A549 (cell line): Measurements from ENCODE around the gene RHBDF2. TPM values are rescaled to one million over a fixed set of nuclear protein-coding genes. Genes with fewer than 3 reads are reported as not detected.
"Not testable (repeated sequence)": the region's sequence is repeated elsewhere in the genome, so short reads cannot be mapped to it uniquely, and the experiment has no call there.

Experiments used
- ATAC-seq, 2 experiments: fragments of 200-7000 bp in 1 of 2; fragments of >200 bp in 1 of 2; cut with Nextera tagmentation in 1 of 2; cut with Tn5 transposase in 1 of 2; 3 replicates each; pipeline versions ENCODE4 v1.8.0 to v1.9.1; 2018 to 2020; ENCODE audit warnings: mild to moderate bottlenecking in 1 of 2, moderate library complexity in 1 of 2
- CTCF ChIA-PET: fragments of 300-600 bp; sonication (Branson Sonifier 250); formaldehyde crosslinking; extraction: SDS; loops from one replicate; lab custom pipeline; 2021; ENCODE audit warnings: antibody characterized with exemption, inconsistent platforms; lab: Yijun Ruan, JAX
- POLR2A ChIA-PET: fragments of 350-600 bp; formaldehyde crosslinking; extraction: SDS; loops from one replicate; lab custom pipeline; 2021; ENCODE audit warnings: antibody characterized with exemption, inconsistent platforms; lab: Yijun Ruan, JAX
- DNase-seq, 2 experiments: peaks; one replicate each; pipeline versions ENCODE4 v3.0.0 to v3.0.0-alpha.2; 2011 to 2016; ENCODE audit warnings: low read depth in 1 of 2, low spot score in 1 of 2
- FAIRE-seq: peaks from 2 replicates; lab custom pipeline; 2011; peaks lifted over from hg19 to GRCh38; lab: Jason Lieb, UNC
- H3K27ac ChIP-seq, 2 experiments: fragments of >200 bp; sonication (Bioruptor Twin); formaldehyde crosslinking; 3 replicates each; pipeline ENCODE4 v1.5.1; 2016 to 2017
- H3K4me1 ChIP-seq: fragments of >200 bp; sonication (Bioruptor Twin); formaldehyde crosslinking; 3 replicates; pipeline ENCODE4 v1.6.1; 2016
- H3K4me2 ChIP-seq: fragments of >200 bp; sonication (Bioruptor Twin); formaldehyde crosslinking; 3 replicates; pipeline ENCODE4 v1.6.1; 2016
- H3K4me3 ChIP-seq: fragments of >200 bp; sonication (Bioruptor Twin); formaldehyde crosslinking; 3 replicates; pipeline ENCODE4 v1.5.1; 2016
- H3K9me3 ChIP-seq: fragments of >200 bp; sonication (Bioruptor Twin); formaldehyde crosslinking; 3 replicates; pipeline ENCODE4 v1.6.1; 2016
- BHLHE40 ChIP-seq: IDR thresholded peaks from 2 replicates; pipeline ENCODE4 v1.6.1; 2012; ENCODE audit warnings: low read depth, low read length, inconsistent platforms
- ESRRA ChIP-seq: fragments of 150-350 bp; IDR thresholded peaks from 2 replicates; pipeline ENCODE4 v1.6.1; 2014; ENCODE audit warnings: mild to moderate bottlenecking, low read length, borderline replicate concordance
- GATA3 ChIP-seq: IDR thresholded peaks from 2 replicates; pipeline ENCODE4 v1.6.1; 2012; ENCODE audit warnings: borderline replicate concordance
- MAFK ChIP-seq: fragments of 450-650 bp; IDR thresholded peaks from 2 replicates; pipeline ENCODE4 v1.6.1; 2014; ENCODE audit not compliant: partially characterized antibody
- MAX ChIP-seq: IDR thresholded peaks from 2 replicates; pipeline ENCODE4 v1.6.1; 2012
- MAZ ChIP-seq: fragments of 150-350 bp; IDR thresholded peaks from 2 replicates; pipeline ENCODE4 v1.6.1; 2014; ENCODE audit warnings: antibody characterized with exemption, low read depth, low read length, borderline replicate concordance
- RAD21 ChIP-seq, 2 experiments: fragments of >200 bp in 1 of 2; sonication (Bioruptor Twin) in 1 of 2; formaldehyde crosslinking in 1 of 2; IDR thresholded peaks in 1 of 2; conservative IDR thresholded peaks in 1 of 2; 2 replicates in 1 of 2; 3 replicates in 1 of 2; pipeline ENCODE4 v1.6.1; 2012 to 2018; ENCODE audit warnings: inconsistent platforms in 1 of 2
- SMC3 ChIP-seq: fragments of >200 bp; sonication (Bioruptor Twin); formaldehyde crosslinking; IDR thresholded peaks from 3 replicates; pipeline ENCODE4 v1.6.1; 2018; ENCODE audit warnings: inconsistent platforms
- ZFP36 ChIP-seq: fragments of 450-650 bp; IDR thresholded peaks from 2 replicates; pipeline ENCODE4 v1.6.1; 2014; ENCODE audit warnings: borderline replicate concordance; ENCODE audit not compliant: partially characterized antibody
- ZNF302 ChIP-seq: fragments of 250-450 bp; sonication (Bioruptor Pico); IDR thresholded peaks from 2 replicates; pipeline ENCODE4 v1.9.0; 2021; ENCODE audit warnings: inconsistent platforms, mild to moderate bottlenecking, moderate library complexity
- WGBS: methylation state at CpG from one replicate; pipeline ENCODE4 v1.1.6; 2017; ENCODE audit errors: missing lambda C conversion rate; 5-methylcytosine and 5-hydroxymethylcytosine counted together
- polyA plus RNA-seq, 4 experiments: library from polyadenylated mRNA; depleted of rRNA in 3 of 4; stranded (reverse); fragments of >200 nt; fragmentation: RNase III in 1 of 4; extraction: RNeasy Plus Mini Kit Qiagen cat#74134 plus additional on column Dnase treatment in 1 of 4; gene quantifications; 2 replicates in 3 of 4; 3 replicates in 1 of 4; pipeline ENCODE4 v1.2.3, GENCODE V29; 2011 to 2017
- TF ChIP-seq, protein P1 (sequence below): fragments of >200 bp; sonication (Bioruptor Twin); formaldehyde crosslinking; IDR thresholded peaks from 3 replicates; pipeline ENCODE4 v1.5.1; 2016

The RHBDF2 gene
- polyA plus RNA-seq, 2 of the 4 experiments (the other 2 are of a cell fraction), result 14.0 to 42.9 TPM

DNA sequence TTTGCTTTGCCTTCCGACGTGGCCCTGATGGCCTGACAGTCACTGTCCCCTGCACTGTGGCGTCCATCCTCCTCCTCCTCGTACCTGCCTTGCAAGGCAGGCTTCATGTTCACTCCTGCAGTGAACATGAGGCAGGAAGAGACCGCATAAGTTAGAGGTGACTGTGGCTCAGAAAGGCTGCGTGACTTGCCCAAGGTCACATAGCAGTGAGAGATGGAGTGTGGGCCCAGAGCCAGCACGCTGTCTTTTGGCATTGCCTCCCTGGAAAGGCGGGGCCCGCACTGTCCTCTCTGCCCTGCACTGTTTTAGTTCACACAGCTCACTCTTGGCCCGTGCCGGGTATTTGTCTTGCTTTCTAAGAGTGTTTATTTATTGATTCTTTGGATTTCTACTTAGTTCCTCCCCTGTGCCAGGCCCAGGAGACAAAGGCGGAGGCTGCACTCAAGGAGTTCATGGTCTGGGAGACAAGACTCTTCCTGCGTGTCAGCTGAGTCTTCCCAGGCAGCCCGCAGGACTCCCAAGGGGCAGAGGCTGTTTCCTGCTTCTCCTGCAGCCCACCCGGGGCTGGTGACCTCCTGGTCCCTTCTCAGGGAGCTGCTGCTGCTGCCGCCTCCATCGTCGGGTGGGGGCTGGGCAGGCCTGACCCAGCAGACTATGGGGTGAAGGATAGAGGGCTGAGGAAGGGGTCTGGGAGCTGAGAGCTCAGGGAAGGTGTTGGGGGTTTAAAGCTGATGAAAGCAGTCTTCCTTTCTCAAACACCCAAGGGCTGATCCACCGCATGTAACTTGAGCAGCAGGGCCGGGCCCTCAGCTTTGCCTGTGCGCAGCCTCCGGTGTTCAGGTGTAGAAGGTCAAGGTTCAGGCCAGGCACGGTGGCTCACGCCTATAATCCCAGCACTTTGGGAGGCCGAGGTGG, 23.6 kb upstream of the RHBDF2 start:
- POLR2A ChIA-PET, result no interaction called here
- peak overlapping the region; percentile 27 for H3K4me2 ChIP-seq

GRCh38 chr17:76523084-76524037, 22.1 kb upstream of the RHBDF2 start:
- H3K4me2 ChIP-seq, result peak overlapping the region; percentile 74
- WGBS, result 16% methylated on average over 35 of the region's 35 CpGs
- TF ChIP-seq, protein P1, sequence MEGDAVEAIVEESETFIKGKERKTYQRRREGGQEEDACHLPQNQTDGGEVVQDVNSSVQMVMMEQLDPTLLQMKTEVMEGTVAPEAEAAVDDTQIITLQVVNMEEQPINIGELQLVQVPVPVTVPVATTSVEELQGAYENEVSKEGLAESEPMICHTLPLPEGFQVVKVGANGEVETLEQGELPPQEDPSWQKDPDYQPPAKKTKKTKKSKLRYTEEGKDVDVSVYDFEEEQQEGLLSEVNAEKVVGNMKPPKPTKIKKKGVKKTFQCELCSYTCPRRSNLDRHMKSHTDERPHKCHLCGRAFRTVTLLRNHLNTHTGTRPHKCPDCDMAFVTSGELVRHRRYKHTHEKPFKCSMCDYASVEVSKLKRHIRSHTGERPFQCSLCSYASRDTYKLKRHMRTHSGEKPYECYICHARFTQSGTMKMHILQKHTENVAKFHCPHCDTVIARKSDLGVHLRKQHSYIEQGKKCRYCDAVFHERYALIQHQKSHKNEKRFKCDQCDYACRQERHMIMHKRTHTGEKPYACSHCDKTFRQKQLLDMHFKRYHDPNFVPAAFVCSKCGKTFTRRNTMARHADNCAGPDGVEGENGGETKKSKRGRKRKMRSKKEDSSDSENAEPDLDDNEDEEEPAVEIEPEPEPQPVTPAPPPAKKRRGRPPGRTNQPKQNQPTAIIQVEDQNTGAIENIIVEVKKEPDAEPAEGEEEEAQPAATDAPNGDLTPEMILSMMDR, result peak; percentile 100
- TF ChIP-seq SMC3 (peak; percentile 98), RAD21 (conservative IDR thresholded peaks at IDR 0.05 in 1 of 2, IDR thresholded peaks at IDR 0.05 in 1 of 2) (peak; percentile 97 to 99), MAZ (0 out of 2 replicates have a peak, but pooled peaks have one; percentile 40), MAX (peak; percentile 41; the same call in 1 of the 2 replicates), ZNF302 (CRISPR knock-in tag) (no peak), BHLHE40 (no peak)
- ChIA-PET CTCF (interaction anchor here (0.5 to 64.5 kb wide), 78 partner anchors 13 to 578 kb away, joined by 3 to 1994 read pairs (median 5); partner anchors contain the start of genes AANAT, CYGB, JMJD6 and METTL23), POLR2A (no interaction called here)
- peak overlapping the region in 1 of 2 experiments; percentile 47; a peak in 1 of 6 replicates for H3K27ac ChIP-seq
- H3K4me1 ChIP-seq, result peaks cover 20% of the 10 kb centered on the region
- ATAC-seq (peak; percentile 79 to 88), FAIRE-seq (no peak), DNase-seq (peak; percentile 75 to 93)
- no peak overlapping the region for H3K4me3 ChIP-seq
- H3K9me3 ChIP-seq, result no peaks in the 10 kb centered on the region

More for the DNA sequence above, 23.6 kb upstream of the RHBDF2 start:
- peak; percentile 51 to 62; a peak in 5 of 6 replicates for ATAC-seq
- peak in 1 of 2 experiments; percentile 61 for DNase-seq
- no peak for FAIRE-seq
- H3K4me1 ChIP-seq, result peaks cover 29% of the 10 kb centered on the region
- CTCF ChIA-PET, result interaction anchor here (1.0 to 64.5 kb wide), 19 partner anchors 14 to 193 kb away, joined by 3 to 1994 read pairs (median 24); partner anchors contain the start of genes AANAT, CYGB, JMJD6 and METTL23
- TF ChIP-seq MAX, result 0 out of 2 replicates have a peak, but pooled peaks have one; percentile 35
- 0 out of 2 replicates have a peak, but pooled peaks have one; percentile 20 for TF ChIP-seq GATA3
- TF ChIP-seq ESRRA, result no peak
- no peak for TF ChIP-seq ZNF302 (CRISPR knock-in tag)
- peak; percentile 5 for TF ChIP-seq ZFP36
- WGBS, result 54% methylated on average over 25 of the region's 25 CpGs
- H3K4me3 ChIP-seq, result no peak overlapping the region
- H3K9me3 ChIP-seq, result no peaks in the 10 kb centered on the region
- H3K27ac ChIP-seq, result peak overlapping the region; percentile 42 to 69; a peak in 4 of 6 replicates

DNA sequence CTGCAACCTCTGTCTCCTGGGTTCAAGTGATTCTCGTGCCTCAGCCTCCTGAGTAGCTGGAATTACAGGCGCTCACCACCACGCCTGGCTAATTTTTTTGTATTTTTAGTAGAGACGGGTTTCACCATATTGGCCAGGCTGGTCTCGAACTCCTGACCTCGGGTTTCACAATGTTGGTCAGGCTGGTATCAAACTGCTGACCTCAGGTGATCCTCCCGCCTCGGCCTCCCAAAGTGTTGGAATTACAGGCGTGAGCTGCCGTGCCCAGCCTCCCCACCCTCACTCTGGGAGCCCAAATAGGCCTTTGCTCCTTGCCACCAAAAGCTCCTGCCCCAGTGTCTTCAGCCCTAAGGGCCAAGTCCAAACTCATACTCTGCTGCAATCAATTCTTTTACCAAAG, 20.5 kb upstream of the RHBDF2 start:
- POLR2A ChIA-PET, result interaction anchor here (0.6 kb wide), 1 partner anchor 18 kb away, joined by 6 read pairs; no protein-coding TSS in a partner anchor
- H3K4me2 ChIP-seq, FAIRE-seq, H3K4me3 ChIP-seq, DNase-seq, ATAC-seq, H3K9me3 ChIP-seq, H3K27ac ChIP-seq: not testable (repeated sequence)
- 80% methylated on average over 10 of the region's 10 CpGs for WGBS
- H3K4me1 ChIP-seq, result peaks cover 20% of the 10 kb centered on the region
- TF ChIP-seq MAFK, result peak; percentile 13
- CTCF ChIA-PET, result interaction anchor here (0.8 to 64.5 kb wide), 18 partner anchors 11 to 546 kb away, joined by 3 to 1994 read pairs (median 28); partner anchors contain the start of genes AANAT, CYGB, JMJD6 and METTL23
